GM19395 (cell line): ENCODE measurements around the gene ESYT3.

Experiments used
- ATAC-seq: cut with Tn5 transposase; IDR thresholded peaks from one replicate; pipeline ENCODE4 v1.9.1; 2021; ENCODE audit warnings: mild to moderate bottlenecking, moderate library complexity; ENCODE audit not compliant: unreplicated experiment

ESYT3 gene

GRCh38 chr3:138434276-138434874, at the start of gene ESYT3:
TSS of gene ESYT3 (plus strand) at chr3:138434616. CDS start at chr3:138434799, 183 bp downstream.
- no peak for ATAC-seq

GRCh38 chr3:138384976-138385375, 49.4 kb upstream of the ESYT3 start:
- no peak for ATAC-seq

GRCh38 chr3:138389144-138389601, 45.2 kb upstream of the ESYT3 start:
- ATAC-seq, result no peak

- ATAC-seq, result no peak
Measured at GRCh38 chr3:138389841-138390581, 44.4 kb upstream of the ESYT3 start.

- no peak for ATAC-seq
Measured at GRCh38 chr3:138390582-138390932, 43.9 kb upstream of the ESYT3 start.

GRCh38 chr3:138394156-138394555, 40.3 kb upstream of the ESYT3 start:
- no peak for ATAC-seq

- no peak for ATAC-seq
Measured at GRCh38 chr3:138394686-138395085, 39.7 kb upstream of the ESYT3 start.

GRCh38 chr3:138395865-138396751, 38.3 kb upstream of the ESYT3 start:
- no peak for ATAC-seq

GRCh38 chr3:138396752-138397410, 37.5 kb upstream of the ESYT3 start:
- no peak for ATAC-seq

GRCh38 chr3:138397983-138398382, 36.4 kb upstream of the ESYT3 start:
- ATAC-seq, result no peak

GRCh38 chr3:138398791-138399575, 35.4 kb upstream of the ESYT3 start:
- ATAC-seq, result no peak

- ATAC-seq, result no peak
Measured at GRCh38 chr3:138399766-138400165, 34.6 kb upstream of the ESYT3 start.

- no peak for ATAC-seq
Measured at GRCh38 chr3:138400651-138401070, 33.8 kb upstream of the ESYT3 start.

- no peak for ATAC-seq
Measured at GRCh38 chr3:138401834-138402233, 32.6 kb upstream of the ESYT3 start.

GRCh38 chr3:138404121-138404520, 30.3 kb upstream of the ESYT3 start:
- no peak for ATAC-seq

GRCh38 chr3:138405001-138405400, 29.4 kb upstream of the ESYT3 start:
- ATAC-seq, result no peak

- ATAC-seq, result no peak
Measured at GRCh38 chr3:138405486-138405885, 28.9 kb upstream of the ESYT3 start.

- no peak for ATAC-seq
Measured at GRCh38 chr3:138406606-138407005, 27.8 kb upstream of the ESYT3 start.

GRCh38 chr3:138407236-138407907, 27.0 kb upstream of the ESYT3 start:
- no peak for ATAC-seq
